HG02763 (cell line): ENCODE results near the gene GRIN2B.

Source experiments
- ATAC-seq: cut with Tn5 transposase; IDR thresholded peaks from one replicate; pipeline ENCODE4 v1.9.1; 2021; ENCODE audit warnings: mild to moderate bottlenecking, moderate library complexity; ENCODE audit not compliant: unreplicated experiment

Gene GRIN2B

DNA sequence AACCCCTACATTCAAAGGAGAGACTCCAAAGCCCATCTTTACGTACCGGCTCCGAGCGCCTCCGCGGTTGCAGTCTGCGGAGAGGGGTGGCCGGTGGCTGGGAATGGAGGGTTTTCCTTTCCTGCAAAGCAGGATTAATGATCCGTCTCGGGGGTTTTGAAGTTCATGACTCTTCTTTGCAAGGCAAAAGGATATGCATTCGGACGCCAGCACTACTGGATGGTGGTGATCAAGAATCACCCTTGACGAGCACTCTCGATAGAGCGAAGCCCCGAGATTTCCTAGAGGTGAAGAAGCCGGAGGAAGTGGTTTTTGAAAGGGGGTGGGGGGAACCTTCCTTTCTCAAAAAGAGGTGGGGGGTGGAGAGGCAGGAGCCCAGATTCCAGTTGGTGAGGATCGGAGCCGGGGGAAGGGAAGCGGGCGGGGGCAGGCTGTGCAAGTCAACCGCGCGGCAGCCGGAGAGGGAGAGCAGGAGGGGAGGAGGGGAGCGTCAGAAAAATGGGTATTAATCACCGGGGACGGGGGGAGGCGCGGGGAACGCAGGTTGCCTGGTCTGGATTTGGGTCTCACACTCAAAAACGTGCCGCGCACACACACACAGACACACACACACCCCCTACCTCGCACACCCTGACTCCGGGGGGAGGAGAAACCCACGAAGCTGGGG, at the start of gene GRIN2B:
TSS of gene GRIN2B (minus strand) at position 307 of the 667 bp plus-strand sequence. CDS start 115,394 bp downstream, outside the sequence.
- ATAC-seq = no peak

DNA sequence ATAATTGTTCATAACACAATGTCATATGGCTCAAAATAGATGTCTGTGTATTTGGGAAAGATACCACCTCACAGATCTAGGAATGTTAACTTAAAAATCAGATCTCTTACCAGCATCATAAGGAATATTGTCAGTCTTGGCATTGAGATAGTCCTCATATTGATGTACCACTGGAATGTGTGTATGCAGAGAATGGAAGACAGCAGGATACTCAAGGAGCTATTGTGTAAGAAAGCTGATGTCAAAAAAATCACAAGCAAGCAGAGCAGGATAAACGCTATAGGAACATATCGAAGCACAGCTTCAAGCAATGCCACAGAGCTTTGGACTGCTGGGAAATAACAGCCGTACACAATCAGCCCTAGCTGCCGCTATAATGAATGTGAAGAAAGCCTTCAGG, 45.1 kb upstream of the GRIN2B start:
- no peak for ATAC-seq

DNA sequence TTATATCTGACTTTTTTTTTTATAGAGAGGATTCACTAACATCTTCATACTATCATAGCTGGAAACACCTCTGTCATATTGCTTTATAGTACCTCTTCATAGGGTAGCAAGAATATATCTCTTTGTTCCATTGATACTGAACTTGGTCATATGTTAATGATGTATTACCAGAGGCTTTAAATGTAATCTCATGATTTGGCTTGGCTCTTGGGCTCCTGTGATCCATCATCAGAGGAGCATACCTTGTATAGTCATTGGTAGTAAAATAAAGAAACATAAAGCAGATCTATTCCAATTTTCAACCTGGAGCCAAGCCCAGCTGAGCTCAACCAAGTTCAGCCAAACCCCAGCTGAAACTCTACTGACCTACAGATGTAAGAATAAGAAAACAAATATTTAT, 43.2 kb upstream of the GRIN2B start:
- no peak for ATAC-seq

DNA sequence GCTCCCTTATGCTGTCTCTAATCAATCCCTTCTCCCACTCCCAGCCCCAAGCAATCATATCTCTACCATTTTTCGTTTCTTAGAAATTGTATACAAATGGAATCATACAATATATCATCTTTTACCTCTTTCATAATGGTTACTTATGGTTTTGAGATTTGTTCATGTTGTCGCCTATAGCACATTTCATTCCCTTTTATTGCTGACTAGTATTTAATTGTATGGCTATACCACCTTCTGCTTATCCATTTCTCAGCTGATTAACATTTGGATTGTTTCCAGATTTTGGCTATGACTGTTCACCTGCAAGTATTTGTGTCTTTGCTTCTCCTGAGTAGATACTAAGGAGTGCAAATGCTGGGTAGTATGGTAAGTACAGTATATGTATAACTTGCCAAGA, 36.7 kb upstream of the GRIN2B start:
- ATAC-seq = no peak

DNA sequence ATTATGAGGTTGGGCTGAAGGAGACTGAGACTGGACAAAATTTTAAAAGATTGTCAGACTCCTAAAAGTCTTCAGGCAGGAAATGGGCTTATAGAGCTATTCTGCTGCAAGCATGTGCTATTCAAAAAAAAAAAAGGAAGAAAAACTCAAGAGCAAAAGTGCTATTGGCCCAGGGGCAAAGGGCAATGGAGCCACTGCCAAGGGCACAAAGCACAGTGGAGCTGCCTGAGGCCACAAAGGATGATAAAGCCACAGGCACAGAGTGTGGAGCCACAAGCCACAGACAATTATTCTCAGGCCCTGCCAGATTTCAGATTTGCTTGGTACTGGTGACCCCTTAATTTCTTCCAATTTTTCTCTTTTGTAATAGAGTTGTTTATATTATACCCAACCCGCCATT, 29.6 kb upstream of the GRIN2B start:
- ATAC-seq = no peak

DNA sequence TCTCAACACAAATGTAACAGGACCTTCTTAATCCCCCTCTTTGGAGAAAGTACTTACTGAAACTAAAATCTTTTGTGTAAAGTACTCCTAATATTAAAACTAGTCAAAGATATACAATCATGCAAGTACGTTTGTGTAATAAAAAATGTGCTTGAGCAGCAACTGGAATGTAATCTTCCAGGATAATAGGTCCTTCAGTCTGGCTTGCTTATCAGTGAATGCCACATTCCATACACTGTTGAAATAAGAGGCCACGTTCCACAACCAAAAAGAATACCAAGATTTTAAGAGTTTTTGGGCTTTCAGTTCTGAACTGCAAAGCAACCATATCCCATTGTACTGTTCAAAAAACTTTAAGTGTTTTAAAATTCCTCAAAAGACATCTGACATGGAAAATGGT, 26.2 kb upstream of the GRIN2B start:
- ATAC-seq = no peak

DNA sequence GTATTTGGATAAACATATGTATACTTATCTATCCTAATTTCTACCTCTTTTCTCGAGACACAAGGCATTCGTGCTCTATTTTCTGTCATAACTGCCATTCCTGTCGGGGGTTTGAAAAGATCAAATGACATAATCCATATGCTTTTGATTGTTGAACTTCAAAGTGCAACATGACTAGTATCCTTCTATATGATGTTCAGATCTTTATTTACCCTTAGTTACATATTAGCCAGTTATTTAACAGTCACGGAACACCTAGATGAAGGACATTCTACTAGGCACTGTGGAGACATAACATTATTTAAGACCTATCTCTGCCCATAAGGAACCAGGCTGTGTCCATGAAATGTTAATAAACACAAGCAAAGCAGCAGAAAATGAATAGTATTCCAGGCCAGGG, 11.2 kb upstream of the GRIN2B start:
- no peak for ATAC-seq

DNA sequence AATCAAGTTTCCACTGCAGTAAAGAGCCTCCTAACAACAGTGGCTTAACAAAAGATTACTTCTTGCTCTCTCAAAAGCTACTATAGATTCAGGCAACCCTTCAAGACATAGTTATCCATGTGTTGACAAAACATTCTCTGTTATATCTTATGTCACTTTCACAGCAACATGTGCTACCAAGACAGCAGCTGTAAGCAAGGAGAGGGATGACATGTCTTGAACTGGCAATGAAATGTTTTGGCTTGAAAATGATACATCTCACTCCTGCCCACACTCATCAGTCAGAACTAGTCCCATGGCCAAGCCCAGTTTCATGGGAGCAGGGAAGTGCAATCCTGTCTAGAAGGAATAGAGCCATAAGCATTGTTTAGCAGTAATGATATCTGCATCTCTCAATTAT, 10.7 kb upstream of the GRIN2B start:
- ATAC-seq = no peak

DNA sequence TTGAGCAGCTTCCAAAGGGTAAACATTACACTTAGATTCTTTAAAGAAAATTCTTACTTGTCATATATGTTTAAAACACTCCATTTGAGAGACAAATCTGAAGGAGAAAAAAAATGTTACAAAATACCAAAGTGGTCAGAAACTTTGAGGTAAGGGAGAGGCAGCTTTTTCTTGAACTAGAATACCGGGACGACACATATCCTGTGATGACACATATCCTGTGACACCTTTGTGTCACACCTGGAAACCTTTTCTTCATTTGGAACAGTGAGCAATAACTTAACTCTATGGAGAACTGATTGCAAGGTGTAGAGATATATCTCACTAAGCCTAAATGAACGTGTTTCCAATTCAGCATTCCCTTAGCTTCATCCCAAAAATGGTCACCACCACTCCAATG, 4.6 kb upstream of the GRIN2B start:
- no peak for ATAC-seq

DNA sequence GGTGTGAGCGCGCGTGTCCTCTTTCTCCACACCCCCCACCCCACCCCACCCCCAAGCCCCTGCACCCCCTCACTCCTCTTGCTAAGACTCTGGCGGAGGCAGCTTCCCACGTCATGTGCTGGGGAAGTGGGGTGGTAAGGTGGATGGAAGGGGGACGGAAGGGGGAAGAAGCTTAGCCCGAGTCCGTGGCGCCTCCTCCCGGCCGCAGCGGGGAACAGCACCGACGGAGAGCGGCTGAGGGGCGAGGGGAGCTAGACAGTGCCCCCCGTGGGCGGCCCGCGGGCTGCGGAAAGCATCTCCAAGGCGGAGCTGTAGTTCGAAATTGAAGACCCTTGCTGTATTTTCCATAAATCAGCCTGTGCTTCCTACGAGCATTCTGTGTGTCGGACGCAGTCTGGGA, 588 bp upstream of the GRIN2B start:
- ATAC-seq = no peak

DNA sequence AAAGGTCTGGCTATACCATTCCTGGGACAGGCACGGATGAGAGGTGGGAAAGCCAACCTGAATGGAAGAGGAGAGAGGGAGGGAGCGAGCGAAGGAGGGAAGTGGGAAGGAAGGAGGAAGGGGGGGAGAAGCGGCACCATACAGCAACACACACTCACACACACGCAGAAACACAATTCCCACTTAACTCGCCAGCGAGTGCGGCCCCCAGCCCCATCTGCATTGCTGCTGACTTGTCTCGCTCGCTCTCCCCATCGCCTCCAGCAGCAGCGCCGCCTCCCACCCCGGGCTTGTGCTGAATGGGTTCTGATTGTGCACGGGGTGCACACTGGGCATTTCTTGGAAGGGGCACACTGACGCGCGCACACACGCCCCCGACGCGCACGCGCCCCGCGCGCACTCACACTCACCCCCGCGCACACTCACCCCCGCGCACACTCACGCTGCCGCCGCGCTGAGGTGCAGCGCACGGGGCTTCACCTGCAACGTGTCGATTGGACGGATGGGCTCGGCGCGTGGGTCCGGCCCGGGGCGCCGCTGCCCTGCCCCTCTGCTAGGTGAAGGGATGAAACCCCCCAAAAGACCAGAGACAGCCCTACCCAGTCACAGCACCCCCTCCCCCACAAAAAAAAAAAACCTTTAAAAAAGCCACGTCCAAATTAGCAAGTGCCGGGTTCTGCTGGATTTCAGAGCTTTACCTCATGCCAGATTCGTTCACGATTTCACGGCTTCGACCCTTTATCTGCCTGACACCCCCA, 685 bp downstream of the GRIN2B start:
- ATAC-seq = no peak

DNA sequence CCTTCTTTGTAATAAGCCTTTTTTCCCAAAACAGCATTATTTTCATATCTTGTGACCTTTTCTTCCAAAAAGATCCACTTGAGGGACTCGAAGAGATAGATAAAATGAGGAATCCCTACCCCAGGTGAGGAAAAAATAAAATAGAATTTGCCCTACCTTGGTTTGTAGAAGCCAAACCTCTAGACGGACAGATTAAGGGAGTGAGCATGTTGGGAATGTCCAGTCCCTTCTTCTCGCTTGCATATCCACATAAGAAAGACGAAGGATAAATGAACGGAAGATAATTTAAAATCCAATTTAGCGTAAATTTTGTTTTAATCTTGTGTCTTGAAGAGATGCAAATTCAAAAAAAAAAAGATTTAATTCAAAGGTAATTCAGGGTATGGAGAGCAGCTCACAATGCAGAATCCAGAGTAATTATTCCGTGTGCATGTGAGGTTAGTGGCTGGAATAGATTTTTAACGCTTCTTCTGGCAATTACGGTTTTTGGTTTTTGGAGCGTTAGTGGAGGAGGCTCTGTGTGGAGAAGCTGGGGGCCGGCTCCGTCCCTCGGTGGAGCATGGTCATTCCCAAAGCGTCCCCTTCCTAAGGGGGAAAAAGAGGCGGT, 1.5 kb downstream of the GRIN2B start:
- ATAC-seq = no peak

DNA sequence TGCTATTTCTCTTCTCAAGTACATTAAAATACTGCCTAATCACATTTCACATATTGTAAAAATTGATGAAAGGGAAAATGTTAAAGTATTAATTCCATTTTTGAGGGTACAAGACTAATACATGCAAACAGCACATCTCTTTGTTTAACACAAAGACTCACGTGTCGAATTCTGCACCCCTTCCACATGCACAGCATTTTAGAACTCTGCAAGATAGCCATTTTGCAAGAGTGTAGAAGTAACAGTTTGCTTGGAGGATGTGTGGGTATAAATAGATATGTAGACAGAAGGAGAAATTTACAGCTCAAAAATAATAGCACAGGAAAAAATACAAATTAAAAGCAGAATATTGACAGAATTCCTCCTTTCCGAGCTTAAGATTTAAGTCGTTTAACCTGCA, 2.5 kb downstream of the GRIN2B start:
- ATAC-seq = no peak

DNA sequence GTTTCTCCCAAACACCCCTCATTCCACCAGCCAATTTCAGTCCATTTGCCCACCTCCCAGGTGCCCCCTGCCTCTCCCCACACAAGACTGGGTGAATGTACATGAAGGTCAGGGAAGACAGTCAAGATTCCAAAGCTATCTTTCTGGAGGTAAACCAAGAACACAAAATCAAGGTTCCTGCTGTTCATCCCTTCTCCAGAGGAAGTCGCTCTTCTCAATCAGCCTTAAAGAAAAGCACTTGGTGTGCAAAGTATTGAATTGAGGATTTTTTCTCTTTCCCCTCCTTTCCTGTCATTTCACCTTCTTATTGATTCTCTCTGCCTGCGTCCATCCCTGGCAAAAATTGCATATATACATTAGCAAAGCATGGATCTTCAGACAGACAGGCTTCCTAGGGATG, 4.5 kb downstream of the GRIN2B start:
- no peak for ATAC-seq

DNA sequence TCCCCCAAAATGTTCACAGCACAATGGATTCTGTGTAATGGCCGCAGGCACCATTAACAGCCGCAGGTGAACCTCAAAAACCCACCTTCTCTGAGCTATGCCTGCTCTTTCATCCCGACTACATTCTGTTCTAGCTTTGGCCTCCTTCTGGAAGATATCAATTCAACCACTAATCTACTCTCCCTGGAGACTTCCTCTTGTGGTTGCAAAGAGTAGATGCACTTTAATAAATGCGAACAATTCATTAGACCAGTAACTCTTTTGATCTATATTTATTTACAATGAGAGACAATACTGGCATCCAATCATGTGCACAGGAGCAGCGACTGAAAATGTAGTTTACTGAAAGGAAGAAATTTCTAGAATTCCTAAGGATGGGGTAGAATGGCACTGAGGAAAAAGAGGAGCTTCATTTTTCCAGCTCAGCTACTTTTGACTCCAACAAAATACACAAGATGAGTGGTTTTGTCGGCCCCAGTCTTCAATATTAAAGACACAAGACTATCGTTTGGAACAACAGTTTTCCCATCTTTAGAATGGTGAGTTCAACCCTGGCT, 5.3 kb downstream of the GRIN2B start:
- ATAC-seq = no peak

DNA sequence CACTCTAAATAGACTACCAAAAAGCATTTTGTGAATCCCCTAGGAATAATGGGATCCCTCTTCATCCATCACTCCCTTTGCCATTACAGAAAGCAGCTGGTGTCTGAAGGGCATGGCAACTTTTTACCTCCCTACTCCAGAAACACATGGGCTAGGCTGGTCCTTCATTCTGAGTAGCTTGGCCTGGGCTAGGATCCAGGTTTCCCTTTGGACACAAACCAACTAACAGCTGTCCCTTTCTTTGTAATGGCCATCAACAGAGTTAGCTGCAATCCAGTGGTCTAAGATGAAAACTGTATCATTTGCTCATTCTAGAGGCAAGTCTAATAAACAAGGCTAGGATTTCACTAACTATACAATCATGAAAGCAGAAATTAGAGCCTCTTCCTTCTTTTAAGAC, 7.4 kb downstream of the GRIN2B start:
- no peak for ATAC-seq

DNA sequence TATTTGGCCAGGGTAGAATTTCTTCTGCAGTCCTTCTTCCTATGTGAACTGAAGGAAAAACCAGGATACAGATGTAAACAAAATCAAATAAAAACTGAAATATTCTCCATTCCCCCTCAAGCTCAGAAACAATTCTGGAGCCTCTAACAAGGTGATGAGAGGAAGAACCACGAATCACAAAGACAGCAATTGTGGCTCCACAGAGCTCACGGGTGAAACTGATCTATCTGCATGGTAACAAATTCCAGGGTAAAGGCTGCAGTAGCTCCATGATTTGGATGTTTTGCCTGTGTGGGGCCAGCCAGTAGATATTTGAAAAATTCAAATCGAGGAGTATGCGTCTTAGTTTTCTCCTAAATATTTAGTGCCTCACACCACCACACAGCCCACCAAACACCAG, 10.6 kb downstream of the GRIN2B start:
- ATAC-seq = no peak

DNA sequence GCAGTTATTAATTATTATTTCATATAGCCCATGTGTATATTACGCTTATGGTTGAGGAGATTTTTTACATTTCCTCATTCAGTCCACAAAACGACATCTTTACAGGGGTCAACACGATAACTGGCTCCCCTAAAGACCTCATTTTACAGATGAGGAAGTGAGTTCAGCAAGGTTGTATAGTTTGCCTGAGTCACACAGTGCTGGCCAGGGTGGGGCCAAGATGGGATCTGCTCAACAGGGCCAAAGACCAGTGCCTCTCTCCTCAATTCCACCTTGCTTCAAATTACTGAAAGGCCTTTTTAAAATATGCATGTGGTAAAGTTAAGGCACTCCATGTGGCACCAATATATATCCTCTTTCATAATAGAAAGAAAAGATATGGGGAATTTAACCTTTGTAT, 13.1 kb downstream of the GRIN2B start:
- ATAC-seq = no peak

DNA sequence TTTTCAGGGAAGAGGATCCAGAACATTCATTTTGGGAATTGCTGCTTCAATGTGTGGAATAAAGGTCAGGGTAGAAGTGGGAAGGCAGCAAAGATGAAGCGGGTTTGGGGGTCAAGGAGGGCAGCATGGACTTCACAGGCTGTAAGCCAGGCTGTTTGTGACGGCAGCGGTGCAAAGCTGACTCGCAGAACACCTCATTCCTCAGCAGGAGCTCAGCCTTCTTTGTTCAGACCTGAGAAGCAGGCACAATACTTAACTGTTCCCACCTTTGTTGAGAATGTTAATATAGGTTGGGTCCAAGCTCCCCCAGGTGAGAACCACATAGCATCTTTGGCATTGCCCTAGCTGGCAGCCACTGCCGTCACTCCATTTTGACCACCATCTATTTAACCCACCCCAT, 16.7 kb downstream of the GRIN2B start:
- no peak for ATAC-seq

DNA sequence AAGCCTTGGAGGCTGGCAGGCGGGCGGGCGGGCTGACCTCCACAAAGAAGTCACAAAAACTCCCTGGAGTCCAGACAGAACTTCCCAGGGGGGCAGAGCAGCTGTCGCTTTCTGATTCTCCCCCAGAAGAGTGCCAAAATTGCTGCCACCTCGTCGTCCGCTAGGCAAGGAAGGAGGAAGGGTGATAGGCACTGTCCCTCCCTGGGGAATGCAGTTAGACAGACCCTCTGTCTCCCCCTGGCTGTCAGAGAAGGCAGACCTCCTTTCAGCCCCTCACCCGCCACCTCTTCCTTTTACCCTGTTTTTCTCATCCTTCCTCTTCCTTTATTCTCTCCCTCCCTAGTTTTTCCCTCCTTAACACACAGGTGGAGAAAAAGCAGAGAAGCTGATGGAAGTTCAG, 18.7 kb downstream of the GRIN2B start:
- no peak for ATAC-seq

DNA sequence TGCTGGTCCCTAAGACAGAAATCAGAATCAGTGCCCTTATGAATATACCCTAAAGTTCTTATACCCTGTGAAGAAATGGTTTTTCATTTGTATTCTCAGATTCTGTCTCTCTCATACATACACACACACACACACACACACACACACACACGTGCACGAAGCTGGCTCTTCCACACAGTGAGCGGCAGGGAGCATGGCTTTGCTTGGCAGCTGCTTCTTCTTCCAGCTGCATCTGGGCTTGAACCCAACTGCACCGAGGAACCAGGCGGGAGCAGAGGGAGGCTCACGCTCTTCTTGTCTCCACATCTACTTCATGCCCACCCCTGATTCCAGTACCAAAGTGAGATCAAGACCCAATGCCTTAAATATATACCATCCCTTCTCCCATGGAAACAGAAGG, 19.4 kb downstream of the GRIN2B start:
- no peak for ATAC-seq

DNA sequence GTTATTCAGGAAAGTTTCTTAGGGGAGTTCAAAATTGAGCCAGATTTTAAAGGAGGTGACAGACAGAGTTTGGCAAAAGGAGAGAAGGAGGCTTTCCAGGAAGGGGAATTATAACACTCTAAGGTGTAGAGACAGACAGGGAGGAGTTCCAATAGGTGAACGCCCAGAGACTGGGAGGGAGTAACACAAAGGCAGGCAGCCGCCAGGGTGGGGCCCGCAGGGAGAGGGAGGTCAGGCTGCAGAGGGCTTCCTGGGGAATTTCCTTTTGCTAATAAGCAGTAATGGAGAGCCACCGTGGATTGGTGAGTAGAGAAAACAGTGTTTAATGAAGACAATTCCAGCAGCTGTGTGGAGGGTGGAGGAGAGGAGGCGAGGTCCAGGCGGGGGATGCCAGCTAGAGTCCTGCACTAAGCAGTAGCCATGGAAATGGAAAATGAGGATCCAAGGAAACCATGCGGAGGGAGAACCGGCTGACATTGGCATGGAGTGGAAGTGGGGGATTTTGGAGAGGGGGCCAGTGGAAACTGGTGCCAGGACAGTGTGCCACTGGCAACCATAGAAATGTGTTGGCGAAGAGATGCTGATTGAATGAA, 22.2 kb downstream of the GRIN2B start:
- ATAC-seq = no peak
